MM.1S (cell line): ENCODE data around the gene DRD1.

Experiments
- EZH2 ChIP-seq: fragments of 300-600 bp; sonication (generic); optimal IDR thresholded peaks from 2 replicates; pipeline ENCODE3; 2017; ENCODE audit warnings: low read depth, mild to moderate bottlenecking, antibody characterized with exemption, low read length, mixed read lengths
- TF ChIP-seq, protein P1 (sequence below): fragments of 300-600 bp; sonication (generic); IDR thresholded peaks from 2 replicates; pipeline ENCODE4 v1.5.1; 2016; ENCODE audit warnings: antibody characterized with exemption, low read length, mixed read lengths

DNA sequence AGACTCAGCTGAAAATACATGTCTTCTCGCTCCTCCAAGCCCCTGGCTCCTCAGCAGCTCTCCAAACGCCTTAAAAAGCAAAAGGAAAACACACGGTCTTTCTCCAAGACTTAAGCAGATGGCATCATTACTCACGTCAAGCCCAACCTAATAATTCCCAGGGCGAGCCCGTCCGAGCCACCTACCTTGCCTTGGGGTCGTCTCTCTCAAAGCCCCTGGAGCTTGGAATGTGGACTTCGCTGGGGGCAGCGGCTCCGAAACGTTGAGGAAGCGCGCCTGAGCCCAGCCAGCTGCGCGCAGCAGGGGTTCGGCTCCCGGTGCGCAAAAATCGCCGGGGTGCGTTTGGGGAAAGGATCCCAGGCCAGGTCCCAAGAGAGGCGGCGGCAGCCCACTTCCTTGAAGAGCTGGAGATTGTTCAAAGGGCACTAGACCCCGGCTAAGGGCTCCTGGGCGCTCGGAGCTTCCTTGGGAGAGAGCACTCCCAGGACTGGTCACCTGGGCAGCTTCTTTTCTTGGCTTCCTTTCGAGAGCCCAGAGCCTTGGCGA is 395 bp downstream of the DRD1 start:
- TF ChIP-seq, protein P1, sequence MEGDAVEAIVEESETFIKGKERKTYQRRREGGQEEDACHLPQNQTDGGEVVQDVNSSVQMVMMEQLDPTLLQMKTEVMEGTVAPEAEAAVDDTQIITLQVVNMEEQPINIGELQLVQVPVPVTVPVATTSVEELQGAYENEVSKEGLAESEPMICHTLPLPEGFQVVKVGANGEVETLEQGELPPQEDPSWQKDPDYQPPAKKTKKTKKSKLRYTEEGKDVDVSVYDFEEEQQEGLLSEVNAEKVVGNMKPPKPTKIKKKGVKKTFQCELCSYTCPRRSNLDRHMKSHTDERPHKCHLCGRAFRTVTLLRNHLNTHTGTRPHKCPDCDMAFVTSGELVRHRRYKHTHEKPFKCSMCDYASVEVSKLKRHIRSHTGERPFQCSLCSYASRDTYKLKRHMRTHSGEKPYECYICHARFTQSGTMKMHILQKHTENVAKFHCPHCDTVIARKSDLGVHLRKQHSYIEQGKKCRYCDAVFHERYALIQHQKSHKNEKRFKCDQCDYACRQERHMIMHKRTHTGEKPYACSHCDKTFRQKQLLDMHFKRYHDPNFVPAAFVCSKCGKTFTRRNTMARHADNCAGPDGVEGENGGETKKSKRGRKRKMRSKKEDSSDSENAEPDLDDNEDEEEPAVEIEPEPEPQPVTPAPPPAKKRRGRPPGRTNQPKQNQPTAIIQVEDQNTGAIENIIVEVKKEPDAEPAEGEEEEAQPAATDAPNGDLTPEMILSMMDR: no peak
- TF ChIP-seq EZH2: no peak
